COLO829 (cell line): ENCODE results near the gene SORBS2.

Source experiments
- DNase-seq: peaks from one replicate; pipeline ENCODE4 v3.0.0; 2012; ENCODE audit warnings: low spot score

The SORBS2 gene

GRCh38 chr4:185640811-185641675, 171.0 kb downstream of the SORBS2 start:
- DNase-seq, result peak; percentile 58

DNA sequence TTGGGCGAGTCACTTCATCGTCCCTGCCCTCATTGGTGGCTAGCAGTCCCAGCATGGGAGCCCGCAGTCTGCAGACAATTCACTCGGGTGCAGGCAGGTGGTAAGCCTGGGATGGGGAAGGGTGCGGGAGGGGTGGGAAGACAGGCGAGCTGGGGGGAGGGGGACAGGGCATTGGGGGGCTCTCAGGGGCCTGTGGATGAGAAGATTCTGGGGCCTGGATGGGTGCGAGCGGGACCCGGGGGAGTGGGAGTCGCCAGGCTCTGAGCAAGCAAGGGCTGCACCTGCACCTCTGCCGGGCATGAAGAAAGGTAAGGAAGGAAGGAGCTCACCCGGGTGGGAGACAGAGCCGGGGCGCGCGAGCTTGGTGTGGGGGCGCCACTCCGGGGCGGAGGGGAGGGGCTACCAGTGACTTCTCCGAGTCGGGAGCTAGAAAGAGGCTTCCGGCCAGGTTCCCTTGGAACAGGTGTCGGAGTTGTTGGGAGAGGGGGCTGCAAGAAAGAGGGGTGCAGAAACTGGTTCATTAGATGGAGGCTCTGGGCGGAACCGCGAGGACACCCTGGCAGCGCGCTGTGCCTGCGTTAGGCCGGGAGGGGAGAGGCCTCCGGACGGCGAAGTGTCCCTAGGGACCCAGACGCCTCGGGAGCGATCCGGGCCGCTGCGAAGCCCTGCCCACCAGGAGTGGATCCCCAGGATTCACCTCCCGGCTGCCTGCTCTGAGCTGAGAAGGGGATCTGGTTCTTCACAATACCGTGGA, 173.3 kb downstream of the SORBS2 start:
- DNase-seq, result no peak

- no peak for DNase-seq
These were observed 173.9 kb downstream of the SORBS2 start for GRCh38 chr4:185638093-185638492.

DNA sequence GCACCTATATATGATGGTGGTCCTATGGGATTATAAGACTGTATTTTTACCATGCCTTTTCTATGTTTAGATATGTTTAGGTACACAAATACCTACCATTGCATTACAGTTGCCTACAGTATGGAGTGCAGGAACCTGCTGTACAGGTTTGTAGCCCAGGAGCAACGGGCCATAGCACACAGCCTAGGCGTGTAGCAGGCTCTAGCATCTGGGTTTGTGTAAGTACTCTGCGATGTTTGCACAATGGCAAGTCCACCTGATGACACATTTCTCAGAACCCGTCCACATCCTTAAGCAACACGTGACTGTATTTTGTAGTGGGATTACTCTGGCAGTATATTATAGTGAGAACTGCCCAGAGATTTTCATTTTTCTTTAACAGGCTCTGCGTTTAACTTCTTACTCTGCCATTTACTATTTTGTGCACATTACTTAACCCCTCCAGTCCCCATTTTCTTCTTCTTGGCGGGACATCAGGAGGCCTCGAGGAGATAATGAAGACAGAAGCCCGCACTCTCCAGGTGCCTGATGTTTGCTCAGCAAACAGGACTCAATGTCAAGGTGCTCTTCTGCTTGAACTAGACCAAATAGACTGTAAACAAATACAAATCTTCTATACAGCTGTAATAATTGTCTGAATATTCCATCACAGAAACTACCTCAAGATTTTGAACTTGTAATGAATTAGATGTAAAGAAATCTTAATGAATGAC, 174.7 kb downstream of the SORBS2 start:
- no peak for DNase-seq

- DNase-seq, result no peak
These were observed 177.8 kb downstream of the SORBS2 start for GRCh38 chr4:185634066-185634652.

DNA sequence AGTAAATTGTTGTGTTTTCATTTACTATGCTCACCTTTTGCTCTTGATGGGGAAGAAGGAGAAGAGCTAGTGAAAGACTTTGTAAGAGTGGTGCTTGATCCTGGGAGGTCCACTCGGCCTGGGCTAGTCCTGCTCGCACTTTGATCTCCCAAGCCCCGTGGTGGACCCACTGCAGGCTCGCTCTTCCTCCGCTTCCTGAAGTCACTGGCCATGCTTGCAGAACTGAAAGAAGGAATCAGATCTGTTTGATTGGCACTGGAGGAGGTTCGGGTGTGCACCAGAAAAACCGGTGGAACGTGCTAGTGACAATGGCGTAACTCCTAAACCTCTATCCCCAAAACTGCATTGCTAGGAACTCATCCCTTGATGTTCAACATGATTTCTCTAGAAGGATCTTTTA, 185.2 kb downstream of the SORBS2 start:
- no peak for DNase-seq

DNA sequence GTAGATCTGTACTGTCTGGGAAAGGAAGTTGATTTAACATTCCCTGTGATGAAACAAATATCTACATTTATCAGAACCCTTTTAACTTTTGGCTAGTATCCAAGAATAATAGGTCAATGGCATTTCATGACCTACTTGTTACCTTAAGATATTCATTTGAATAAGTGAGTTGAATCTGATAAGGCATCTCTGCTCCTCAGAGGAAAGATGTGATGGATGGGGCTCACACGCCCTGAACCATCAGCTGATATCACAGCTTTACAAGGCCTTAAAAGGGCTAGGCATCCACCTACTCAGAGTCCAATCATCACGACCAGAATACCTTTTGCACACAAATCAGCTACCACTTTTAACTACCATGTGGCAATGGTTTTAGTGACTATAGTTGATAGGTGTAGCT, 186.5 kb downstream of the SORBS2 start:
- DNase-seq, result no peak

GRCh38 chr4:185624259-185624589, 187.8 kb downstream of the SORBS2 start:
- no peak for DNase-seq

DNA sequence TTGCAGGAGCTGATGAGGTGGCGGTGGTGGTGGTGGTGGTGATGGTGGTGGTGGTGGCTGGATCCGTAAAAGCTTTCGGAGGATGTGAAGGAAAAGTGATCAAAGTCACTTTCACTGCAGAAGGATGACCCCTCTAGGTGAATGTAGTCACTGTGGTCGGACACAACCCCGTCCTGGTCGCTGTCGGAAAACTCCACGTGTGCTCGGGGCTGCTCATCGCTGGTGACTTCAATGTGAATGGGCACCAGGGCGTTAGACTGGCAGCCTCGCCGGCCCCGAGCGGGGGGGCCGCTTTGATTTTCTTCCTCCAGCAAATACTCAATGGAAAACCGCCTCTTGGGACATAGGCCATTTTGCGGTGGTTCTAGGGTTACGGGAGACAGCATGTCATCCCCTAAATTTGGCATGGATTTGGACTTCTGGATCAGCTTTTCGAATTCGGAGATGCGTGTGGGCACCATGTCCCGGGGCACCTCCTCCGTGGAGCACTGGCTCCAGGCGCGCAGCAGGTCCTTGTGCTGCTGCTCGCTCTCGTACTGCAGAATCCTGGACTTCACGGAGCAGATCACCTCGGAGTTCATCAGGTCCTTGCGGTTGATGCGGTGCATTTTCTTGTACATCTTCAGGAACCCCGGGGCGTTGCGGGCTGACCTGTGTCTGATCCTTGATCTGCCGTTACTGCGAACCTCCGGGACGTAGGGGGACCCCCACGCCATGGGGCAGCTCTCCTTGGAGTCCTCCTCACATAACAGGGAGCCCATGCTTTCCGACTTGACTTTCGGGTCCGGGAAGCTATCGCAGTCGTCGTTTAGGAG, 188.3 kb downstream of the SORBS2 start:
- DNase-seq, result no peak

DNA sequence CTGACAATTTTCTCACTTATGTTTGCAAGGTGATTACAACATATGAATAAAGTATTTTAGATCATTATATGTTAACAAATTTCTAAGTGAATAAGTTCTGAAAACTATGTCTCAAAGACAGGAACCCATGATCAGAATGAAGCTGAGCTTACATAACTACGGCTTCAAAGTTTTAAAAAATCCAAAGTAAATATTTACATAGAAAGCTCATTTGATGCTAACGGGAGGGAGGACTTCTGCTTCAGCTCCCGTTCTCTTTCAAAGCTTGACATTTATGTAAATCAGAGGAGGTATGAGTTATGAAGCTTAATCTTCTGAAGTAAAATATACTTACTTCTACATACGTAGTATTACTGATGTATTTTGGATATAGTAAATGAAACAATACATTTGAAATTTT, 203.8 kb downstream of the SORBS2 start:
- DNase-seq, result no peak

DNA sequence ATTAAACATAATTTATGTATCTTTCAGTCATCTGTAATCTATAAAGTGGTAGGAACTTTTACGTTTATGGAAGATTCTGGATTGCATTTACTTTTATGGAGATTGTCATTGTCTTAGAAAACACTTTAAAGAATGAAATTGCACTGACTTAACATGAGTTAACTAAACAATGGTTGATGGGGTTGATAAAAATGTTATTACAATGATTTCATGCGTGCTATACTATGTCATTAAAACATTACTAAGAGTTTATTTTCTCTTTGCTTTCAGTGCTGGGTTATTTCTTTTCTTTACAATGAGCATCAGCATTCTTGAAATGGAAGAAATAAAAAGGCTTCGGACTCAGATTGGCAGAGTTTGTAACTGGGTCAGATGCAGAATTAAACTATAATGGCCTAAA, 209.6 kb downstream of the SORBS2 start:
- no peak for DNase-seq

DNA sequence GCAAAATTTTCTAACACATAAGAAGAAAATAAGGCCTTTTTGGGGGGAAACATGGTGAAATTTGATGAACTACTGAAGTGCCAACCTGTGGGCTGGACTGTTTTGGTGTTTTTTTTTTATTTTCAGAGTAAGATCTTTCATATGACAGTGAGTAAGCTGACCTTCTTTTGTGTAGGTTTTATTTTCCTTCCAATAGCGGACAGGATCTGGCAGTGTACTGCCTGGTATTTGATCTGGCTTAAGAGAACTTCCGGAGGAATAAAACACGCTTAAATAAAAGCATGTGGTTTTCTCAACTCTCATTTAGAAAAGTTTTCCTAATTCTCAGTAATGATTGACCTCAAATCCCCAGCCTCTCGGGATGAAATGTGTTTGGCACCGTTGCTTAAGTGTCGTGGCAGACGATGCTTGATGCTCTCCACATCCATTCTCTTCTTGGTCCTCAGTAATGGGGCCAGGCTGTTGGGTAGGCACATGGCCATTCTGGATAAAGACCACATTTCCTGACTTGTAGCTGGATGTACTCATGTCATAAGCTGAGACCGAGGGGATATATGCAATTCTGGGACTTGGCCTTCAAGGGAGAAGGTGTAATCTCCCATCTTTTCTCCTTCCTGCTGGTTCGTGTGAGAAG, 211.1 kb downstream of the SORBS2 start:
- DNase-seq, result peak; percentile 69

DNA sequence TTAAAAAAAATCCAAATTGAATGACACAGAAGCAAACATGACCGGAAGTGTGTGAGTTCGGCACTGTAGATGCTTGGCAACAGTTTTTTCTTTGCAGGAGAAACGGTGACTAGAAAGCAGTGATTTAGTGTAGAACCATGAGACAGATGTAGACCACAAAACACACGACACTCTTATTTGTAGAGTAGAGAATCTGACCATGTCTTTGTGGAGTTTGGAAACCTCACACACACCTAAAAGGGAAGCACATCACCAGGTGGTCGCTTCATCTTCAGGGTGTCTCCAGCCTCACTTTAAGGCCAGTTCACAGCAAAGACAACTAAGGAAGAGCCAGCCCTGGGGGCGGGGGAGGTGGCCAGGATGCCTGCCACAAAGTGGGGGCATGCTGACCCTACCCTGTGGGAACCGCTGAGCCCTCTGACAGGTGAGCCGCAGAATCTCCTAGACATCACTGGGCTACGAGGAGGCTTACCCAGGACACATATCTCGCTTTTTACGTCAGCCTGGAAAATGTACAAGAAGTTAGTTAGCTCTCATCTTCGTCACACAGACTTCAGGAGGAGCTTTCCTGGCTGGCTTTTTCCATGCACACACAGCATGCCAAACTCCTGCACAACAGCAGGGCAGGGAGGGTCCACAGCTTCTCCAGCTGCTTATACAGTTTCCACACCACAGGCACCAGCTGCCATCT, 212.3 kb downstream of the SORBS2 start:
- no peak for DNase-seq

DNA sequence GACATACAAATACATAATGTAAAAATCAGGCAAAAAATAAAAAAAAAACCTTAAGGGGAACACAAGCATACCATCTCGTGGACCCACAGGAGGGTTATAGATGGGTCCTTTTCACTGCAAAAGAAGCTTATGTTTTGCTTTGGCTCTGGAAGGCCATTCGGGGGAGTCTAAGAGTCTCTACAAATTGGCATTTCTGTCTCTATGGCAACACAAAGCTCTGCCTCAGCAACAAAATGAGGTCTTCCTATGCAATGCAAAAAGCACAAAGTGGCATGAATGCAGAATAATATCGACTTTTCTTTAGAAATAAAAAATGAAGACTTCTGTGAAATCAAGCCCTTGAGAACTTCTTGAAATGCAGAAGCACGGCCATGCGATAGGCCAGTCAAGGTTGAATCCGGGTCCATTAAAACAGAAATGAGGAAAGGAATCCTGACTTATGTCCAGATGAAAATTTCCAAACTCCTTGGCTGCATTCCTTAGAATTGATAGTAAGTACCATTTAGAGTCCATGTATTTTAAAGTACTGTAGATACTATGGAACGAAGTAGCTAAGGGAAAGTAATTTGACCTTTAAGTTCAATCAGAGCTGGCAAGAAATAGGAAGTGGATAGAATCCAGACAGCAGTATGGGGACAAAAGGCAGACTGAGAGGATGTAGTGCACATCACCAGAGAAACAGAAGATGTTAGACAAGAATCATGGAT, 213.0 kb downstream of the SORBS2 start:
- DNase-seq, result no peak

DNA sequence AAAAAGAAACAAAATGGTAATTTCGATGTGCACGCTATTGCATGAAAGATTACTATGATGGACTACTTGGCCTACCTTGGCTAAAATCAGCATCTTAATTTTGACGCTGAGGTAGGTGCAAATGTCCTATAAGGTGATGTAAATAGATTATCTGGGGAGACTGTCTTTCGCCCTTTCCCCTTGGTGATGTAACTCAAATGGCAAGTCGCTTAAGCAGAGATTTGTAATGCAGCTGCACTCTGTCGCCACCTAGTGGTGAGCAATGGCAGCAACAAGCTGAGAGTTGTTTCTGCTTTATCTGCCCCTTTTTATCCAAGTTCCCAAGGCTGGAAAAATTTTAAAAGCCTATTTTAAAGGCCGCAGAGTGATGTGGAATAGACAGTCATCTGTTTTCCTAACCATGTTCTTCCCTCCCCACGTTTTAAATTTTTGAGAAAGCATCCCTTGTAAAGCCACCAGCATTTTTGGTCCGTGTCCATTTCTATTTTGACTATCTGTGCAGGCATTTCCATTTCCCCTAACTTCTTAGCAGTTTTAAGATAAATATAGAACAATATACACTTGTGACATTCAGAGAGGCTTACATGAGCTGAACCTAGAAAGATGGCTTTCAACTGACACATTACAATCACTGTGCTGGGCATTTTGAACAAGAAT, 214.3 kb downstream of the SORBS2 start:
- peak; percentile 88 for DNase-seq

- DNase-seq, result no peak
These were observed 219.0 kb downstream of the SORBS2 start for GRCh38 chr4:185592845-185593488.

DNA sequence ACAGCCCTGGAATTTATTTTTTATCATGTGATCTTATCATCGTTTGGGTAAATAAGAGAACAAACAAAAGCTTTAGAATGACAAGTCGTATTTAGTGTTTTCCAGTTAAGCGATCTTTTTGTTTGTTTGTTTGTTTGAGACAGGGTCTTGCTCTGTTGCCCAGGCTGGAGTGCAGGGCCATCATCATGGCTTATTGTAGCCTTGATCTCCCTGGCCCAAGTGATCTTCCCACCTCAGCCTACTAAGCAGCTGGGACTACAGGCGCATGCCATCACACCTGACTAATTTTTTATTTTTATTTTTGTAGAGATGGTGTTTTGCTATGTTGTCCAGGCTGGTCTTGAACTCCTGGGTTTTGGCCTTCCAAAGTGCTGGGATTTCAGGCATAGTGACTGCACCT, 219.6 kb downstream of the SORBS2 start:
- no peak for DNase-seq

DNA sequence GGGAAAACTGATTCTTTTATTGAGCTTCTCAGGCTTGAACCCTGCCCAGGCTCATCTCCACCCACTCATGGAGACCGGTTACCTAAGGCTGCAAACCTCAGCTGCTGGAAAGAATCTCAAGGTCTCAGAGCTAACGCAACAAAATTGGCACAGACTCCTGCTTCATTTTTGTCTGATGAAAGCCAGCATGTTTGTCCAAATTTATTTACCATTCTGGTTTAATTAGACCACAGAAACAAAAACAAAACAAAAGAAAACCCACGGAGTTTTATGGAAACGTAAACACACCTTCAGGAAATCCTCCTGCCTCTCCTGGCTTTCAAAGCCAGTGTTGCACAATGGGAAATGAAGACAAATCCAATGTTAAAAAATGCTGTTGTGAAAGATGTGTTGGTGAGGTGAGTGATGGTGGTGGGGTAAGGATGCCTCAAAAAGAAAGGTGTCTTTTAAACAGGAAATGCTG, 220.3 kb downstream of the SORBS2 start:
- no peak for DNase-seq

GRCh38 chr4:185590982-185591381, 221.0 kb downstream of the SORBS2 start:
- DNase-seq, result no peak
